A549 treated with GW870086 at 1 μM for 4 hours (cell line): ENCODE data around the gene PRKAG2. TPM values are rescaled to one million over a fixed set of nuclear protein-coding genes. Genes with fewer than 3 reads are reported as not detected.

Experiments used
- total RNA-seq: library from RNA; stranded (reverse); fragments of 200-300 nt; extraction: Qiagen RNA extraction; gene quantifications from 5 replicates; pipeline ENCODE4 v1.2.3, GENCODE V29; 2022; ENCODE audit warnings: low read depth

Gene PRKAG2
- 33.0 to 38.6 TPM (median 35.9 TPM) in 5 replicates for total RNA-seq

DNA sequence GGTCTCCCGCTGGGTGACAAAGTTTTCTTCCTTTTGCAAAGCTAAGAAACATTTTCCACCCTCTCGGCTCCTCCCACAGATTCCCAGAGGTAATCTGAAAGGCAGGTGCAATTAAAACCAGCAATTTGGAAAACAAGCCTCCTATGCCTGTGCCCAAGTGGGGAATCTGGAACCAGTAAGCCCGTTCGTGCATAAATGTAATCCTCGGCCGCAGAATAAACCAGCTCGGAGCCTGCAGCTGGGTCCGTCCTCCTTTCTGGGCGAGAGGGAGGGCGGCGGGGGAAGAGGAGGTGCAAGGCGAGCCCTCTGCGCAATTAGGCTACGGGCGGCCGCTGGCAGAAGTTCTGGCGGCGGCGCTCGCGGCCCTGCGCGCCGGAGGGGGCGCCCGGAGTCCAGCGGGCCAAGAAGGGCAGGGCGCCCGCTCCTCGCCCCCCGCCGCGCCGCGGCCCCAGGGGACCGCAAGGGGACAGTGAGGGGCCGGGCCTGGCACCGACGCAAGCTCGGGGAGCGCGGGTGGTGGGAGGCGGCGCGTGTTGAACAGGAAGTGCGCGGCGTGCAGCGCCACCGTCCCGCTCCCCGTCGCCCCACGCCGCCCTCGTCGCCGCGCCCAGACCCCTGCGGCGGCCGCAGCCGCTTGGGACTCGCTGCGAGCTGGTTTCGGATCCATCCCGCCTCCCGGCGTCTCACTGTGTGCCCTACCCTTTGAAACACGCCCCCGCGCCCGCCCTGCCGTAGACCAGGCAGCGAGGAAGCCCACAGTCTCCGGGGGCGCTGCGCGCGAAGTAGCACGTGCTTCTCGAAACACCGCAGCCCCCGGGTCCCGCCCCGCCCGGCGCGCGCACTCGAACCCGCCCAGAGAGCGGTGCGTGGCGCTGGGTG is at the start of gene PRKAG2:
Gene PRKAG2, minus strand, starts transcription at position 217 of the 879 bp plus-strand sequence. CDS start 495 bp downstream, outside the sequence.

DNA sequence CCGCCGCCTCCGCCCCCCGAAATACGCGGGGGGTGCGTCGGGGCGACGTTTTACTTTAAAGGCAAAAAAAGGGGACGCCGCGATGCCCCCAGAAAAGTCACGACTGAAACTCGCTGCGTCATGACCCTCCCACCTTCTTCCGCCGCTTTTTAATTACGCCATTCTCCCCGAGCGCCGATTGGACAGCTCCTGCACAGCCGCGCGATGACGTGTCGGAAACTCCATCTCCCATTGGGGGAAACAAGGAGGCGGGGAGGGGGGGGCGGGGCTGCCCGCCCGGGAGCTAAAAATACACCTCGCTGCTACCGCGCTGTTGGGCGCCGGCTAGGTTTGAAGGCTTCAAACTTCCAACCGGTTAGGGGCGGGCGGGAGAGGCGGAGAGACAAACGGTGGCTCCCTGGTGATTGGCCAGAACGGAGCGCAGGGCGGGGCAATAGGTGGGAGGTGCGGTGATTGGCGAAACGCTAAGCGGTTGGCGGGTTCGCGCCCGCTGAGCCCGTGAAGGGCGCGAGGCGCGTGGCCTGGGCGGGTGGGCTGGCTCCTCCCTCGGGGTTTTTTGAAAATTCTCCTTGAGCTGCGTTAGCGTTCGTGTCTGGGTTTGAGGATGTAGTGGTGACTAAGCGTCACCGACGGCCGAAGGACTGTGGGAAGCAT is 357.0 kb downstream of the PRKAG2 start, which contains the start of gene RHEB:
Gene RHEB, minus strand, starts transcription at position 131 of the 654 bp plus-strand sequence. CDS start 384 bp downstream, outside the sequence.

Other genes starting within 250 kb of the PRKAG2 start
- not detected in 5 replicates for gene GALNTL5, start 79.3 kb upstream of the PRKAG2 start, total RNA-seq
- gene GALNT11, start 148.6 kb upstream of the PRKAG2 start, total RNA-seq, result 18.2 to 23.7 TPM (median 22.9 TPM) in 5 replicates